ENCODE results near the gene NDFIP1. TPM values are rescaled to one million over a fixed set of nuclear protein-coding genes. Genes with fewer than 3 reads are reported as not detected.

The NDFIP1 gene, protein sequence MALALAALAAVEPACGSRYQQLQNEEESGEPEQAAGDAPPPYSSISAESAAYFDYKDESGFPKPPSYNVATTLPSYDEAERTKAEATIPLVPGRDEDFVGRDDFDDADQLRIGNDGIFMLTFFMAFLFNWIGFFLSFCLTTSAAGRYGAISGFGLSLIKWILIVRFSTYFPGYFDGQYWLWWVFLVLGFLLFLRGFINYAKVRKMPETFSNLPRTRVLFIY
- total RNA-seq, result 230 TPM

DNA sequence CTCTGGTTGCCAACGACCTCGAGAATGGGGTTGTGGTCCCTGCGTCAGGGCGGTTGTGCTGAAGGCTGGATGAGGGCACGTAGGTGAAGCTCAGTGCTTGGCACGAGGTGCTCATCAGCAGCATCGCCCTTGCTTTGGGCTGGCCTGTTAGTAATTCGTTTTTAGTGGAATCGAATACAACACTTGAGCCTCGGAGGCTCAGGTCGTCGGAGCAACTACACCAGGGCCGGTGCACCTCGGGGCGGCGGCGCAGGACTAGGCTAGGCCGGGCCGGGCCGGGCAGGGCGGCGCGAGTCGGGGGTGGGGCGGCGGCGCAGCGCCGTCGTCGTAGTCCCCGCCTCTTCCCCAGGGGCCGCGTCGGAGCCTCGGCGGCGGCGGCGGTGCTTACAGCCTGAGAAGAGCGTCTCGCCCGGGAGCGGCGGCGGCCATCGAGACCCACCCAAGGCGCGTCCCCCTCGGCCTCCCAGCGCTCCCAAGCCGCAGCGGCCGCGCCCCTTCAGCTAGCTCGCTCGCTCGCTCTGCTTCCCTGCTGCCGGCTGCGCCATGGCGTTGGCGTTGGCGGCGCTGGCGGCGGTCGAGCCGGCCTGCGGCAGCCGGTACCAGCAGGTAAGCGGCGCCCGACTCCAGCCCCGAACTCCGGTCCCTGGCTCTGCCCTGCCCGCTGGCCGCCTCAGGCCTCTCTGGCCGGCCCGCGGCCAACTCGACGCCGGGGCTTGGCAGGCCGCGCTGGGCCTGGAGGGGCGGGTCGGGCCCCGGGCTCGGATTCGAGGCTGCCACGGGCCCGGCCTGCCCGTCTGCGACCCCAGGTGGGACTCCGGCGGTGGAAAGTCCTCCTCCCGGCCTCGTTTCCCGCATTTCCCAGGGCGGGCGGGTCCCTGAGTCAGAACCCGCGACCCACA, at the start of gene NDFIP1:
NDFIP1 (plus strand) TSS at position 348 of the 899 bp plus-strand sequence; CDS start at position 544, 196 bp downstream.

Other genes with a start within 250 kb of the NDFIP1 start
- 55.4 TPM for gene PCDH1, start 230.4 kb upstream of the NDFIP1 start, total RNA-seq
- 85.4 TPM for gene DELE1, start 184.9 kb upstream of the NDFIP1 start, total RNA-seq
- gene PCDH12, start 150.6 kb upstream of the NDFIP1 start, total RNA-seq, result 2.5 TPM
- 56.0 TPM for gene RNF14, start 139.7 kb upstream of the NDFIP1 start, total RNA-seq
- gene GNPDA1, start 95.8 kb upstream of the NDFIP1 start, total RNA-seq, result 33.2 TPM
- gene SPRY4, start 216.2 kb downstream of the NDFIP1 start, total RNA-seq, result 9.7 TPM